Left hindlimb (tissue), 1 donor: ENCODE data around the gene LONRF3.
A peak's percentile ranks its signal among the peaks of the same experiment; 100 is the strongest.
"Not testable (repeated sequence)": the region's sequence is repeated elsewhere in the genome, so short reads cannot be mapped to it uniquely, and the experiment has no call there.

Experiments
- DNase-seq: peaks from one replicate; pipeline ENCODE4 v3.0.0-alpha.2; 2018

Gene LONRF3

DNA sequence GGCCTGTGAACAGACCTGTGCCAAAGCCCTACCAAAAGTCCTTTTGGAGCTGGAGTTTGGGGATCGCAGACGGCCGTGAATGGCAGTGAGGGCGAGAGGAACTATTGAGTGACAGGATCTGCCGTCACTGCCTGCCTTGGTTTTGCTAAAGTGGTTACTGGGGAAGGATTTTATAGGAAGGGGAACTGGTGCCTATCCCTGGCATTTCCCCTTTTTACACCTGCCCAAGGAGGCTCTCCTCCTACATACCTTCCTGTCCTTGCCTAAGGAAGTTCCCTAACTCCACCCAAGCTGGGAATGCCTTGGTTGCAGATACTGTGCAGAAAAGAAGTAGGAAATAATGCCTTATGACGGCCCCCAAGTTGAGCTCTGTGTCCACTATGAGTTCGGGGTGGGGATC is 14.5 kb downstream of the LONRF3 start:
- no peak for DNase-seq

GRCh38 chrX:118989886-118990285 is 15.5 kb downstream of the LONRF3 start:
- DNase-seq, result no peak

DNA sequence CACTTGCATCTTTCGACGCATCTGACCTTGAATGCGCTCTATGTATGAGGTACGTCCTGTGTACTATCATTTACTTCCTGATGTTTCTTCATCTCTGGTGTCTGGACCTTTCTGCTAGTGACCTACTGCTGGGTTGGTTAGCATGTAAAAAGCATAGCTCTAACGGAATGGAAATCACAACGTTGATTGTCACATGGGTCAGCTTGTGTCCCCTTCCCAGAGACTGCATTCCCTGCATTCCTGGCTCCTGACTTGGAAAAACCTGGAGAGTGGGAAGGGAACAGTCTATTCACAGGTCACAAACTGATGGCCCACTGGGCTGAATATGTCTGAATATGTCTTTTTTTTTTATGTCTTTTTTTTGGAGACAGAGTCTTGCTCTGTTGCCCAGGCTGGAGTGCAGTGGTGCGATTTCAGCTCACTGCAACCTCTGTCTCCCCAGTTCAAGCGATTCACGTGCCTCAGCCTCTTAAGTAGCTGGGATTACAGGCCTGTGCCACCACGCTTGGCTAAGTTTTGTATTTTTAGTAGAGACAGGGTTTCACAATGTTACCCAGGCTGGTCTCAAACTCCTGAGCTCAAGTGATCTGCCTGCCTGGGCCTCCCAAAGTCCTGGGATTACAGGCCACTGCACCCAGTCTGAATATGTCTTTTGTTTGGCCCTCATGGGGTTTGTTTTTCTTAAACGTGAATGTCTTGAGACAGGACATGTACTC is 16.3 kb downstream of the LONRF3 start:
- no peak for DNase-seq

DNA sequence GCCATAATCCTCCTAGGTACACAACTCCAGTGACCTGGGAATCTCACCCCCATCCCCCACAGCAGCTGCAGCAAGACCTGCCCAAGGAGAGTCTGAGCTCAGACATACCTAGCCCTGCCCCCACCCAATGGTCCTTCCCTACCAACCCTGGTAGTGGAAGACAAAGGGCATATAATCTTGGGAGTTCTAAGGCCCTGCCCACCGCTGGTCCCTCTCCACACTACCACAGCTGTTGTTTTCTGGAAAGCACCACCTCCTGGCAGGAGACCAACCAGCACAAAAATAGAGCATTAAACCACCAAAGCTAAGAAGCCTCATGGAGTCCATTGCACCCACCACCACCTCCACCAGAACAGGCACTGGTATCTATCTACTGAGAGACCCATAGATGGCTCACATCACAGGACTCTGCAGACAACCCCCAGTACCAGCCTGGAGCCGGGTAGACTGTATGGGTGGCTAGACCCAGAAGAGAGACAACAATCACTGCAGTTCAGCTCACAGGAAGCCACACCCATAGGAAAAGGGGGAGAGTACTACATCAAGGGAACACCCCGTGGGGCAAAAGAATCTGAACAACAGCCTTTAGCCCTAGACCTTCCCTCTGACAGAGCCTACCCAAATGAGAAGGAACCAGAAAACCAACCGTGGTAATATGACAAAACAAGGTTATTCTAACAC is 18.2 kb downstream of the LONRF3 start:
- not testable (repeated sequence) for DNase-seq

GRCh38 chrX:119003462-119003861 is 29.0 kb downstream of the LONRF3 start:
- DNase-seq, result no peak

DNA sequence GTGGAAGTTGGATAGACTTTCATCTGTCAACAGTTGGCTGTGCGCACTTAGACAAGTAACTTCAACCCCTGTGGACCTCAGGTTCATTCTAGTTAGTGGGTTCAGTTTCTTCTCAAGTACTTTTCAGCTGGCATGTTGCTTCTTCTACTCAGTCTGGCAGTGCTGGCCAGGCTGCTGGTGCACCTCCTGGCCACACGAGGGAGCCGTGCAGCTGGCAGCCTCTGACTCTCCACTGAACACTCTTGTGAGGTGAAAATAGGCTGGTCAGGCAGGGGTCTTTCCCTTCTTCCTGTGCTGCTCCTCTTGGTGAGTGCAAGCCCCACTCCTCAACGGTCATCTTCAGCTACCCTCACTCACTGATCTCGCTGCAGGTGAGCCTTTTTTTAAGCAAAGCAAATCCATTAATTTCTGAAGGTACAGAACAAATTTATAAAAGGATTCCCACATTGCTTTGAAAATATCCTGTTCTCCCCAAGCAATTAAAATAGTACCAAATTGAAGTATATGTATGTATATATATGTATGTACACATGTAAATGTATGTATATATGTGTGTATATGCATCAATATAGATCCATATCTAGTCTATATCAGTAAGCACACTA is 30.6 kb downstream of the LONRF3 start:
- DNase-seq, result peak; percentile 34

DNA sequence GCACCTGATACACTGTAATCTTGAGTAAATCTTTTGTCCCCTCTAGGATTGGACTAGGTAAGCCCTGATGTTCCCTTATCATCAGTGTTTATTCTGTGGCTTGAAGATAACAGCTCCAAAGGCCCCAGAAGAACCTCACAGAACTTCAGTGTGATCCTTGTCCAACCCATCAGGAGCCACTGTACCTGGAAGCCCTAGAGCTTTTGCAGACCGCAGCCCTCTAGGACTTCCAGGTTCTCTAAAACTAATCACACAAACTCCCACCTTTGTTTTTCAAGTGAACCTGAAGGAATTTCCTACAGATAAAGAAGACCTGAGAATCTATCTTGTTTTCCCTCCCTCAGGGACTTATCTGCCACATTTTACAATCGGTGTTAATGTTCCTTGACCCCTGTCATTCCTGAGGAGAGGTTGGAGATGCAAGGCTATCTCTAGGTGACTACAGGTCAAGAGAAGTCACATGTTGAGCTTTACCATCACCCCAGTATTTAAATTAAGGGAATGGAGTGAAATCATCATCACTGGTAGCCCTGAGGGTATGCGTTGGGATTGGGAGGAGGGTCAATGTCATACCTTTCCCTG is 32.9 kb downstream of the LONRF3 start:
- no peak for DNase-seq

- peak; percentile 28 for DNase-seq
These were observed 33.8 kb downstream of the LONRF3 start for GRCh38 chrX:119008110-119008744.

GRCh38 chrX:119009071-119009470 is 34.7 kb downstream of the LONRF3 start:
- DNase-seq, result no peak

- DNase-seq, result no peak
These were observed 36.1 kb downstream of the LONRF3 start for GRCh38 chrX:119010491-119010890.

DNA sequence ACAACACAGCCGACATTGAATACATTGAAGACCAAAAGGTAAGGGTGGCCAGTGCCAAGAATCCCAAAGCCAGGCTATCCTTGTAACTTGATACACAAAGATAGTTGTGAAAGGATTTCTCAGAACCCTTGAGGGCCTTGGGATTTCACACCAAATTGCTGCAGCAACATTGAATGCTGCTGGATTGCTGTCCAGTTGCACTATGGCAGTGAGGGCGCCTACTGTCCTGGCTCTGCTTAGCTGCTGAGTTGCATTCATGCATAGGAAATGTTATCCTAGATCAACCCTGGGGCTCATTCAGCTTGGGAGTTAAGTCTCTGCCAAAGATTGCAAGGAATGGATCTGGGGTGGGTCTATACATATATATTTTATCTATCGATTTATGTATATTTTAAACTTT is 38.7 kb downstream of the LONRF3 start:
- DNase-seq, result no peak

DNA sequence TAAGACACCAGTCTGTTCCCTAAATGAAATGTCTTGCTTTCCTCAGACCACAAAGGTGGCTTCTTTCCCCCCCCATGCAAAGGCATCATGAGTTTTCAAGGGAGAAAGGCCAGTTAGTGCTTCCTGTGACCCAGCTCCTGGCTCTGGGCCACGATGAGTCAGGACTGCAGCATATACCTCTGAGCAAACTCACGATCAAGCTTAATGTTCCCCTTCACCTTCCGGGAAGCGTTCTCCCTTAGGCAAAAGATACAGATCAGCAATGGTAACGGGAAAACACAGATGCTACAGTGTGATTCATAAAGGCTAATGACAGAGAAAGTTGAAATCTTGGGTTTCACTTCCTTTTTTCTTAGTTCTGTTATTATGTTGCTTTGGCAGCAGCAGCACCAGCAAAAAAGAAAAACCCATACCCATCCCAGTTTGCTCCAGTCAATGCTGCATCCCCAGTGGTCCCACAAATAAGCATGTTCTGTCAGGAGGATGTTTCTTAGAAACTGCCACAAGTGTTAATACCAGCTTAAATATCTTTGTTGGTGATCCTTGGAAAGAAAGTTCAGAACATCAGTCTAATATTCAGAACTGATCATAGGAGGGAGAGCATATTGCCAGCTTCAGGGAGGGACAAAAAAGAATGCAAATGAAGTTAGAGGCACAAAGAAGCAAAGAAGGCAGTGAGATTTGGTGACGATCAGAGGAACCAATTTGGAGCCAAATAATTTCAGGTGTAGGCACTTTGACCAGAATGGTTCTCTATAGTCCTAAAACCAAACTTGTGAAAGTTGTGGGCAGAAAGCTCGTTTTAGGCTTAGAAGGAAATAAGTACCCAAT is 41.2 kb downstream of the LONRF3 start:
- peak; percentile 15 for DNase-seq

DNA sequence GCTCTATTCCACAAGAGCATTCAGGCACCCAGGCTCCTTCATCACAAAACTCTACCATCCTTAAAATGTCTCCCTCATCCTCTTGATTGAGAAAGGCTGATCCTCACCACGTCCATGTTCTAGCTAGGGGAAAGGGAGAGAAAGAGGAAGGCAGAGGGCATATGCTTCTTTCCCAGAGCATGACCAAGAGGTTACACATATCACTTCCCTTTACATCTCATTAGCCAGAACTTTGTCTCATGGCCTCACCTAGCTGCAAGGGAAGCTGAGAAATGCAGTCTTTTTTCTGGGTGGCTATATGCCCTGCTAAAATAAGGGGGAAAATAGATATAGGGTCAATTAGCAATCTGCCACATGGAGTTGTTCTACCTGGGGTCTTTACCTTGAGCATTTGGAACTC is 42.7 kb downstream of the LONRF3 start:
- no peak for DNase-seq

DNA sequence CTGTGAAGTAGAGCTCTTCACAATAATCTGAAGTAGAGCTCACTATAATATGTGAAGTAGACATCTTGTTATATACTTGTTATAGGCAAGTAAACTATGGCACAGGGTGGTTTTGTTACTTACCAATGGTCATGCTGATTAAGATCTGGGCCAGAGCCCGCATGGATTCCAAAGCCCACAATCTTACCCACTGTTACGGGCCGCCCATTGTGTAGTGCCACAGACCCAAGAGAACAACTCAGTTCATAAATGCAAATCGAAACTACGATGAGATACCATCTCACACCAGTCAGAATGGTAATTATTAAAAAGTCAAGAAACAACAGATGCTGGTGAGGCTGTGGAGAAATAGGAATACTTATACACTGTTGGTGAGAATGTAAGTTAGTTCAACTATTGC is 51.5 kb downstream of the LONRF3 start:
- DNase-seq, result no peak

DNA sequence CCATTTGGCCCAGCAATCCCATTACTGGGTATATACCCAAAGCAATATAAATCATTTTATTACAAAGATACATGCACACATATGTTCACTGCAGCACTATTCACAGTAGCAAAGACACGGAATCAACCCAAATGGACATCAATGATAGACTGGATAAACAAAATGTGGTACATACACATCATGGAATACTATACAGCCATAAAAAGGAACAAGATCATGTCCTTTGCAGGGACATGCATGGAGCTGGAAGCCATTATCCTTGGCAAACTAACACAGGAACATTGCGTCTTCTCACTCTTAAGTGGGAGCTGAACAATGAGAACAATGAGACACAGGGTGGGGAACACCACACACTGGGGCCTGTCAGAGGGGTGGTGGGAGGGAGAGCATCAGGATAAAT is 51.9 kb downstream of the LONRF3 start:
- not testable (repeated sequence) for DNase-seq

GRCh38 chrX:119027960-119028732 is 53.7 kb downstream of the LONRF3 start:
- not testable (repeated sequence) for DNase-seq

- no peak for DNase-seq
These were observed 54.4 kb downstream of the LONRF3 start for GRCh38 chrX:119028733-119029330.

GRCh38 chrX:119029656-119030055 is 55.2 kb downstream of the LONRF3 start:
- not testable (repeated sequence) for DNase-seq

GRCh38 chrX:119030990-119031389 is 56.6 kb downstream of the LONRF3 start:
- no peak for DNase-seq

- DNase-seq, result no peak
These were observed 62.0 kb downstream of the LONRF3 start for GRCh38 chrX:119036107-119037029.
